Activated CD4-positive, alpha-beta T cell treated with anti-CD3 and anti-CD28 coated beads, Interleukin-2, amount 50 U/mL, for 48 hours (primary cell): ENCODE results near the gene MICU1.
"Not testable (repeated sequence)": the region's sequence is repeated elsewhere in the genome, so short reads cannot be mapped to it uniquely, and the experiment has no call there.

Source experiments
- DNase-seq, 2 experiments: peaks; one replicate each; pipeline ENCODE4 v3.0.0-alpha.2; 2020

Gene MICU1

GRCh38 chr10:72325243-72326175 lies 300.4 kb downstream of the MICU1 start:
- DNase-seq, result not testable (repeated sequence)

GRCh38 chr10:72323771-72324191 lies 302.1 kb downstream of the MICU1 start:
- no peak for DNase-seq

- no peak for DNase-seq
These were observed 302.6 kb downstream of the MICU1 start for GRCh38 chr10:72323108-72323749.

GRCh38 chr10:72322280-72323058 lies 303.4 kb downstream of the MICU1 start:
- DNase-seq, result peak; percentile 53 to 66

GRCh38 chr10:72322030-72322279 lies 303.9 kb downstream of the MICU1 start:
- DNase-seq, result no peak

DNA sequence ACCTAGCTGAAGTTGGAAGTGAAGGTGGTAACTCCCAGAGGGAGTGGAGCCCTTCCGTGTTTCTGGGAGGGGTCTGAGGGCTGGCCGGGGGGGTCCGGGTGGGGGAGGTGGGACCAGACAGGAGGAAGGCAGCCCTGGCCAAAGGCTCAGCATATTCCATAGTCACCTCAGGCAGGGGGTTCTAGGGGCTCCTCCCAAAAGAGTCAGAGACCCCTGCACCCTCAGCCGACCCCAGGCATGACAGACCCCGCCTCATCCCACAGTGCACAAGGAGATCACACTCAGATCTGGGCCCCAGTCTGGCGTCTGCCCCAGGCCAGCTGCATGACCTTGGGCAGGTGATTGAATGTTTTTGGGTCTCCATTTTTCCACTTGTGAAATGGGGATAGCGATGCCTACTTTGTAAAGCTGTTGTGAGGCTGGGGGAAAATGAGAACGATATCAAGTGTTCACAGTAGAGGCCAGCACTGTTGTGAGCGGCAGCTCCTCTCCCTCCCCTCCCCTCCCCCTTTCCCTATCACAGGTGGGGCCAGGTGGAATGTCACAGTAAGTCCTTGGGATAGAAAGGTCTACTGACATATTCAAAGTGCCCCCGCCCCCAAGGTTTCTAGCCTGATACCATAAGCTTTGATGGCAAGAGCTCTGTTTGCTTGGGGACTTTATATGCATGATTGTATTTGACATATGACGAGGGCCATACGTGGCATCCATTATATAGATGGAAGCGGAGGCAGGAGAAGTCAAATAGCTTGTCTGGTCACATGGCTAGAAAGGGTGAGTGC lies 304.4 kb downstream of the MICU1 start:
- DNase-seq, result no peak

DNA sequence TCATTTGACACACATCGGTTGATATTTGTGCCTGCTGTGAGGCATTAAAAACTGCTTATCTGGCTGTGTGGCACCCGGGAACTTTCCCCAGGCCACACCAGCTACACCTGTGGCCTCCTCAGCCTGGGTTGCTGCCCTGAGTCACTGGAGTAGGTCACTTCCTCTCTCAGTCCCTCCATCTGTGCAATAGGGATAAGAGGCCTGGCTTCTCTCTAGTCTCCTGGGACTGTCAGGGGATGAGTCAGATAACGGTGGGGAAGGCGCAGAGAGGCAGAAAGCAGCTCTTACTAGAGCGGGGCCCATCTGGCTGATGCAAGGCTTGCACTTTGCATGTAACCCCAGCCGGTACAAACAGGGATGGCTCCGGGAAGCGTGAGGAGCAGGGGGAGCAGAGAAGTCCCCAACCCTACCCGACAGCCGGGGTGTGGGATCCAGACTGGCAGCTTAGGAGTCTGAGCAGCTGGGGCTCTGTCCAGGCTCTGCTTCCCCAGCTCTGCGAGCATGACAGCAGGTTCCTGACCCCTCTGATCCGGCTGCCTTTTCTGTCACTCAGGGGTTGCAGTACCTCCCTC lies 305.1 kb downstream of the MICU1 start:
- DNase-seq, result peak; percentile 76 to 85

DNA sequence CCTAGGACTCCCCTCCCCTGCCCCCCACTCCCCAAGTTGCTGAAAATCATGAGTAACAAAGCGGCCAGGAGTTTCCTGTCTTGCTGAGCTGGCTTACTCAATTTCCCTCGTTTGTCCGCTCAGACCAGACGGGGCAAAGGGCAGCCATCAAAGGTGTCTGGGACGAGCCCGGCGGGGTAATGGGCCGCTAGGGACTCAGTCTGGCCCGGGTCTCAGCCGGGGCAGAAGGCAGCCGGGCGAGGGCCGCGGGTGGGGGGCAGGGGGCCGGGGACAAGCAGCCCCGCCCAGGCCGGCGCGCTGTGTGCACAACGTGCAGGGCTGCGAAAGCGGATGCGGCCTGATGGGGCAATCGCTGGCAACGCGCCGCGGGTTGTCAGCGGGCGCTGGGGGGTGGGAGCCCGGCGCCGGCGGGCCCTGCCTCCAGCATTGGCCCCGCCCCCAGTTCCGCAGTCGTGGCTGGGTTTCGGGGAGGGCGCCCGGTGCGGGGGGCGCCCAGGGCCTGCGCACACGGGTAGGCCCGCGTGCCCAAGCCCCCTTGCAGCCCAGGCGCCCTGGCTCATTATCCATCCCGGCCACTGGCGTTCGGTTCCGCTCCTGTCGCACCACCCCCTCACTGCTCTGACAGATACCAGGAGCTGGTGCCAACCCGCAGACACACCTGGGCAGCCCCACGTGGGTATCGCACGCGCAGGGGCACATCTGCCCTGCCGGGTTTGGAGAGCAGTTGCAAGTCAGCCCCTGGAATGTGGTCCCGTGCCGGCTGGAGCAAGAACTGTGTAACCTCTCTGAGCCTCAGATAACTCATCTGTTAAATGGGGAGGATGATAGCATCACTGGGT lies 306.2 kb downstream of the MICU1 start:
- peak; percentile 90 to 91 for DNase-seq

- no peak for DNase-seq
These were observed 307.2 kb downstream of the MICU1 start for GRCh38 chr10:72318418-72319262.
